T-helper 9 cell (primary cell): ENCODE results near the gene RUNX3.
"Not testable (repeated sequence)": the region's sequence is repeated elsewhere in the genome, so short reads cannot be mapped to it uniquely, and the experiment has no call there.

Experiments used
- DNase-seq: peaks from one replicate; pipeline ENCODE4 v3.0.0-alpha.2; 2020
- total RNA-seq, 2 donors: gene quantifications; one replicate each; lab custom pipeline; 2026; lab: John Stamatoyannopoulos, UW

Gene RUNX3
- 180 to 428 reads per million in 2 donors for total RNA-seq

GRCh38 chr1:24930260-24931145 lies at the start of gene RUNX3:
Gene RUNX3 (minus strand): TSS chr1:24930276. CDS start chr1:24929868, 408 bp downstream.
- DNase-seq, result peak; percentile 90

- DNase-seq, result not testable (repeated sequence)
These were observed 49.2 kb upstream of the RUNX3 start for GRCh38 chr1:24979232-24979631.

DNA sequence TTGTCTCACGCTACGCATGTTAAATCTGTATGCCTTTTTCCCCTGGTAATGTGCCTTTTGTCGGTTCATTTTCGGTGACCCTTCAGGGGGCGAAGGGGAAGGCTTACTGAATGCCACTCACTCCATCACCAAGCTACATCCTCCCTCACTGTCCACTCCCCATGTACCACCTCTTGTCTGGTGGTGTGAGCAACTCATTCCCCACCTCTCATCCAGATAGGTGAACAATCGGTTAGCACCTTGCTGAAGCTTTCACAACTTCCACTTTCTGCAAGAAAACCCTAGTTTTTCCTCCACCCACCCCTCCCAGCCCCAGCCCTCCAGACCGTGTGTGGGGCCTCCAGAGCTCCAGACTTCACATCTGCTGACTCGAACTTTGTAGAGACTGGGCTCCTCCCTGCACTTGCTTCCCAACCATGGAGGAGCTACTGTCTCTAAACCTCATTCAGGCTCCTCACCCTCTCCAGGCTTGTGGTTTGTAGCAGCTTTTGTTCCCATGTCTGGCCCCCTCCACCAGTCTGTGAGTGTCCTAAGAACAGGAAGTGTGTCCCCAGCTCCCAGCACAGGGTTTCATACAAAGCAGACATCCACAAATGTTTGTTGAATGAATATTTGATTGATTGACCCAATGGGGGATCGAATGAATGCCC lies 48.4 kb upstream of the RUNX3 start:
- no peak for DNase-seq

GRCh38 chr1:24975391-24975790 lies 45.3 kb upstream of the RUNX3 start:
- DNase-seq, result no peak

GRCh38 chr1:24973315-24973714 lies 43.2 kb upstream of the RUNX3 start:
- DNase-seq, result no peak

- DNase-seq, result no peak
These were observed 42.8 kb upstream of the RUNX3 start for GRCh38 chr1:24972915-24973242.

DNA sequence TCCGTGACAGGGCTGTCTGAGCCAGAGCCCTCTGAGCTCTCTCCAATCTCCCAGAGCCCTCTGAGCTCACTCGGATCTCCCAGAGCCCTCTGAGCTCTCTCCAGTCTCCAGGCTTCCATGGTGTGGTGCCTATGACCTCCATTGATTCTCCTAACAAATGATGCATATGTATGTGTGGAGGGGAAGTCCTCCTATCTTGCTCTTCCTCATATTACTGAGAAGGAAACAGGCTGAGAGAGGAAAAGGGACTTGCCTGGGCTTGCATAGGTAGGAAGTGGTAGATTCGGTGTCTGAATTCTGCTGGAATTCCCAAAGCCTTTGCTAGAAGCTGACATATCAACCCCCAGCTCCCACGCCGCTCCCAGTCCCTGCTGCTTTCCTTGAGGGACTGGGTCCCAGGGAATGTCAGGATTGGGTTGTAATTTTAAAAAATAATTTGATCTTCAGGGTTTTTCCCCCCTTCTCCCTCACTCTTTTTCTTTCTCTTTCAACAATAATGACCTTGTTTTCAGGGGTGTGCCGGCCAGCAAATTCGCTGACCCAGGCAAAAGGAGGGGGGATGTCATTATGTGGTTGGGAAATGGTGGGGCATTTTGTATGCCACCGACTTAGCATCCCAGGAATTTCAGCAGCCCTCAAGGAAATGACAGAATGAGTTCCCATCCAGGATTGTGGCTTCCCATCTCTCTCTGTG lies 42.3 kb upstream of the RUNX3 start:
- DNase-seq, result no peak

DNA sequence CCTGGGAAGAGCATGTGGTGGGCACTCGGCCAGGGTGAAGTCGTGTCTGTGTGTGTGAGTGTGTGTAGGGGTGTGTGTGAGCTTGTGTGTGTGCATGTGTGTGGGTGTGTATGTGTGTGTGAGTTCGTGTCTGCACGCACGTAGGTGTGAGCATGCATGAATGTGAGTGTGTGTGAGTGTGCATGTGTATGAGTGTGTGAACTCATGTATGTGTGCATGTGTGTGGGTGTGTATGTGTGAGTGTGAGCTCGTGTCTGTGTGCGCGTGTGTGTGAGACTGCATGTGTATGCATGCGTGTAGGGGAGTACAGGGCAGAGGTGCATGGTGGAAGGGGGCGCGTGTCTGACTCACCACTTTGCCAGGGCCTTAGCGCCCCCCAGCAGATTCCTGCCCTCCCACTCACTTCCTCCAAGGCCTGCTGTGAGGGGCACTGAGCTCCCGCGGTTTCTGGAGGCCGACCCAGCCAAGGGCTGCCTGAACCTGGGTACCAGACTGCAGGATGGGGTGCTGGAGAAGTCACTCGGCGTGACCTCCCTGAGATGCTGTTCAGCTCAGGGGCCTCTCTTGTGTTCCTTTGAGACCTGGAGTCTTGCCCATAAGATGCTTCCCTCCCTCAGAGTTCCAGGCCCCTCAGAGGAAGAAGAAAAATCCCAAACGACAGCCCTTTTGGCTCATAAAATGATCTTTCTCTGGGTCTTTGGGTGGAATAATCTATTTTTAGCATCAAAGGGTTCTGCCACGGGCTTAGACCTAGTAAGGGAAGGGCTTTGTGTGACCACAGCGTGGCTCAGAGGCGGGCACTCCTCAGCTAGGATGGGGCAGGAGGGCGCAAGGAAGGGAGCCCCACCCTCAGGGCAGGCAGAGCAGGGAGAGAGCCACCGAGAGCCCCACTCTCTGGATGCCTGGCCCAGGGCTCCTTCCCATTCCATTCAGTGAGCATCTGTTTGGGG lies 41.1 kb upstream of the RUNX3 start:
- DNase-seq, result no peak

- DNase-seq, result no peak
These were observed 40.3 kb upstream of the RUNX3 start for GRCh38 chr1:24970399-24970753.

DNA sequence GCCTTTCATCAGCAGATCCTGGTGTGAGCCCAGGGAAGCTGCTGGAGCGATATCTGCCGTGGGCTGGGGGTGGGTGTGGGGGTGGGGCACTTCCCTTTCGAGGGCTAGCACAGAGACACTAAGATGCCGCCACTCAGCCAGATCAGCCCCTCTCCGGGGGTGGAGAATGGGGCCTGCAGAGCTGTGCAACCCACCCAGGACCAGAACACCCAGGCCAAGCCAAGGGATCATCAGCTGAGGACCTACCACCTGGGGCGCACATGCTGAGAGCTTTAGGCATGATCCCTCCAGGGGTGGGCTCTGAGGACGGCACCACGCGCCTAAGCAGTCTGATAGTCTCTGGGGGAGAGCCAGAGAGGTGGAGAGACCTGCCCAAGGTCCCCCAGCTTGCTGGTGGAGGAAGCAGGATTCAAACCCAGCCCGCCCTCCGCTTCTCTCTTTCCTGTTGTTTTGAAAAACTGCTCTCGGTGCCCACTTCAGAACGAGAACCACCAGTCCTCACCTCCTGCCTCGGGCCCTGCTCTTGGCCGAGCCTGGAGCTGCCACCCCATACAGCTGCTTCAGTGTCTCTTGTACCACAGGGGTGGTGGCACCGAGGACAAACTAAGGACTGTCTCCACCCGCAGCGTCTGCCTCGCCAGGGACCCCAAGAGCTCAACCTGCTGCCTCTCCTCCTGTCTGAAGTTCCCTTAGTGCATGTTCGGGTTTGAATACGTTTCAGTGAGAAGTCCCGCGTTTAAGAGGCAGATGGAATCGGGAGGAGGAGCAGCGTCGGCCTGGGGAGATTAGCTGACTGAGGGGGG lies 39.7 kb upstream of the RUNX3 start:
- DNase-seq, result no peak

DNA sequence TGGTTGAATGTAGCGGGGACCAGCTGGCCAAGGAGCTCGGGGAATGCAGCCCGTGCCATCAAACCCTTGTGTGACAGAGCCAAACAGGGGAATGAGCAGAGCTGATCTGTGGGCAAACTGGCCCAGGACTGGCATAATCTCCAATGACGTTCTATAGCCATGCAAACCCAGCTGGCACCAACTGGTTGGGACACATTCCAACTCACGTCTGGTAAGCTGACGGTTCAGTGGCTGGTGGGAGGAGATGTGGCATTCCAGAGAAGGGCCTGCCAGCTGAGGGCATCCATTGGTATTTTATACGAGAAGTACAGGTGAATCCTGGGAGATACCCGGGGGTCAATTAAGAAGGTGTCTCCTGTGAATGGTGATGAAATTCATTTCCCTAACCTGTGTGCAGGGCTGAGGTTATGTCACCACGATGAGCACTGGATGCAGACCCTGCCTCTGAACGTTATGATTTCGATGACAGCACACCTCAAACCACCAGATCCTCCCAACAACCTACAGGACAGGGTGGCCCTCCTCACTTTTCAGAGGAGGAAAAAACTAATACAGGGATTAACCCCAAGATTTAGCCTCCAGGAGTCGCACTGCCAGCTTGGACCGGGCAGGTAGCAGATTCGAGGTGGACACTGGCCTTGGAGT lies 39.0 kb upstream of the RUNX3 start:
- DNase-seq, result no peak

DNA sequence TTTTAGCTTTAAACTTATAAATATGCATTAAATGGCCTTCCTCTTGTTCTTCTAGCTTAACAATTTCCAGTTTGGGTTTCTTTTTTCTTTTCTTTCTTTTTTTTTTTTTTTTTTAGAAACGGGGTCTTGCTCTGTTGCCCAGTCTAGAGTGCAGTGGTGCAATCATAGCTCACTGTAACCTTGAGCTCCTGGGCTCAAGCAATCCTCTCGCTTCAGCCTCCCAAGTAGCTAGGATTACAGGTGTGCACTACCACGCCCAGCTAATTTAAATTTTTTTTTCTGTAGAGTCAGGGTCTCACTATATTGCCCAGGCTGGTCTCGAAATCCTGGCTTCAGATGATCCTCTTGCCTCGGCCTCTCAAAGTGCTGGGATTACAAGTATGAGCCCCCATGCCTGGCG lies 37.9 kb upstream of the RUNX3 start:
- no peak for DNase-seq

DNA sequence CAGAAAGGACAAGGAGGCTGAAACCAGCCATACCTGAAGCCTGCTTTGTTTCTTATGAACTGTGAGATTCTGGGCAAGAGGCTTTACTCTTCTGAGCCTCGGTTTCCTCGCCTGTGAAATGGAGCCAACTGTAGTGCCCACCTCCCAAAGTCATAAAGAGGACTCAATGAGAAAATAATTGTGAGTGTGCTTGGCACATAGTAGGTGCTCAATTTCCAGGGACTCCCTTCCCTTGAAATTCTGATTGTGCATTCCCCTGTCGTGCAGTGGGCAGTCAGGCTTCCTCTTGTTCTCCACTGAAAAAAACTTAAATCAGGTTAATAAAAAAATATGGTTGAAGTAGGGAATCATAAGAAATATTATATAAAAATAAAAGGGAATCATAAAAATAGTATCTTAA lies 37.5 kb upstream of the RUNX3 start:
- no peak for DNase-seq

- DNase-seq, result peak; percentile 34
These were observed 36.8 kb upstream of the RUNX3 start for GRCh38 chr1:24966724-24967346.

DNA sequence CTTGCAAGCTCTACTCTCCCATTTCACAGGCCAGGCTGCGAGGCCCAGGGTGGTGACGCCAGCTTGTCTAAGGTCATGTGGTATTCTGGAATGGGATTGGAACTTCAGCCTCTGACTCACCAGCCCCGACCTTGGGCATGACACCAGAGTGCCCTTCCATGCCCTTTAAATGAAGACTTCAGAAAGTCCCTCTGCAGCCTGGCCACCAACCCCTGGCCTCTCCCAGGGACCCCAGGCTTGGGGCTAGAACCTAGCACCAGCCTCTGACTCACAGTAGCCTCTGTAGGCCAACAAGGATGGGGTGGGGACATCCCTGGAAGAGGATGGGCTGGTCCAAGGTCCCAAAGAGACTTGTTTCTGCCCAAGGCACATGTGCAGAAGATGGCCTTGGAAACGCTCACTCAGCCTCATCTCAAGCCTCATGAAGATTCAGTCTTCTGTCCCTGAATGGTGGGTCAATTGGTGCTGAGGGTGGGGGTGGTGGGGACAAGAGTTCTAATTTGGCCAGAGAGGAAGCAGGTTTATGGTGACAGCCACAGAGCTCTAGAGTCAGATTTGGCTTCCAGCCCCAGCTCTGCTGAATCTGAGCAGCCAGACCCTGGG lies 36.1 kb upstream of the RUNX3 start:
- no peak for DNase-seq

- DNase-seq, result no peak
These were observed 35.5 kb upstream of the RUNX3 start for GRCh38 chr1:24965571-24965930.

- peak; percentile 78 for DNase-seq
These were observed 34.9 kb upstream of the RUNX3 start for GRCh38 chr1:24964811-24965570.

GRCh38 chr1:24963943-24964693 lies 34.0 kb upstream of the RUNX3 start:
- DNase-seq, result no peak
